SK-N-SH (cell line): Measurements from ENCODE around the gene OTOP2. TPM values are rescaled to one million over a fixed set of nuclear protein-coding genes. Genes with fewer than 3 reads are reported as not detected.

ENCODE experiments used
- CTCF ChIA-PET: fragments of 300-600, 350-600 bp; formaldehyde crosslinking; extraction: SDS; loops from one replicate; lab custom pipeline; 2021; lab: Yijun Ruan, JAX
- POLR2A ChIA-PET: fragments of 350-600 bp; sonication (Branson Sonifier 250); formaldehyde crosslinking; extraction: SDS; loops from one replicate; lab custom pipeline; 2020; ENCODE audit warnings: antibody characterized with exemption, inconsistent platforms; lab: Yijun Ruan, JAX
- DNase-seq: peaks from one replicate; pipeline ENCODE4 v3.0.0; 2012
- H2AFZ ChIP-seq: fragments of 200-600 bp; sonication (generic); 2 replicates; pipeline ENCODE4 v1.8.1; 2016; ENCODE audit warnings: antibody characterized with exemption, mild to moderate bottlenecking, low read depth
- H3F3A ChIP-seq: fragments of 200-600 bp; sonication (generic); replicated peaks from 2 replicates; pipeline ENCODE3; 2016; ENCODE audit warnings: antibody characterized with exemption, mild to moderate bottlenecking; ENCODE audit not compliant: insufficient read depth
- H3K27ac ChIP-seq, 2 experiments: fragments of 200-500 bp in 1 of 2; fragments of 200-600 bp in 1 of 2; sonication (Bioruptor generic) in 1 of 2; sonication (generic), shearing (Covaris generic) in 1 of 2; 2 replicates each; pipeline versions ENCODE4 v1.5.1 to v1.6.1; 2014 to 2016; ENCODE audit warnings: low read depth in 2 of 2, inconsistent platforms in 1 of 2, low read length in 1 of 2, mild to moderate bottlenecking in 1 of 2, mixed read lengths in 1 of 2
- H3K27me3 ChIP-seq: fragments of 200-600 bp; sonication (generic), shearing (Covaris generic); 2 replicates; pipeline ENCODE4 v1.6.1; 2016; ENCODE audit warnings: mixed run types; ENCODE audit not compliant: insufficient read depth
- H3K36me3 ChIP-seq, 2 experiments: fragments of 200-500 bp in 1 of 2; fragments of 200-600 bp in 1 of 2; sonication (Bioruptor generic) in 1 of 2; sonication (generic) in 1 of 2; replicated peaks in 1 of 2; 2 replicates each; pipeline versions ENCODE3 to v1.5.1; 2014 to 2016; ENCODE audit warnings: low read length in 1 of 2, mild to moderate bottlenecking in 1 of 2; ENCODE audit not compliant: insufficient read depth in 2 of 2, control insufficient read depth in 1 of 2
- H3K4me1 ChIP-seq, 2 experiments: fragments of 200-500 bp in 1 of 2; fragments of 200-600 bp in 1 of 2; sonication (Bioruptor generic) in 1 of 2; sonication (generic), shearing (Covaris generic) in 1 of 2; 2 replicates each; pipeline versions ENCODE4 v1.5.1 to v1.6.1; 2014 to 2016; ENCODE audit warnings: low read depth in 1 of 2, low read length in 1 of 2, mixed run types in 1 of 2; ENCODE audit not compliant: insufficient read depth in 2 of 2, control insufficient read depth in 1 of 2
- H3K4me2 ChIP-seq: fragments of 200-600 bp; sonication (generic), shearing (Covaris generic); 2 replicates; pipeline ENCODE4 v1.6.1; 2017; ENCODE audit warnings: mixed run types
- H3K4me3 ChIP-seq, 2 experiments: fragments of 200-500 bp in 1 of 2; fragments of 200-600 bp in 1 of 2; sonication (Bioruptor generic) in 1 of 2; sonication (generic), shearing (Covaris generic) in 1 of 2; 2 replicates each; pipeline versions ENCODE4 v1.5.1 to v1.8.1; 2014 to 2016; ENCODE audit warnings: low read depth in 2 of 2, inconsistent platforms in 1 of 2, low read length in 1 of 2, mild to moderate bottlenecking in 1 of 2, mixed read lengths in 1 of 2, moderate library complexity in 1 of 2
- H3K79me2 ChIP-seq: fragments of 200-600 bp; sonication (generic); 2 replicates; pipeline ENCODE4 v1.8.1; 2017; ENCODE audit warnings: mild to moderate bottlenecking; ENCODE audit not compliant: insufficient read depth
- H3K9ac ChIP-seq: fragments of 200-600 bp; sonication (generic); 2 replicates; pipeline ENCODE4 v1.6.1; 2017; ENCODE audit warnings: mixed run types
- H3K9me2 ChIP-seq: fragments of 200-600 bp; sonication (generic); 2 replicates; pipeline ENCODE4 v1.6.1; 2017; ENCODE audit warnings: mixed run types
- H3K9me3 ChIP-seq: fragments of 200-600 bp; sonication (generic); 2 replicates; pipeline ENCODE4 v1.6.1; 2017; ENCODE audit warnings: mixed run types, mild to moderate bottlenecking, moderate library complexity
- H4K20me1 ChIP-seq: fragments of 200-600 bp; sonication (generic); 2 replicates; pipeline ENCODE4 v1.6.1; 2017; ENCODE audit warnings: mild to moderate bottlenecking, mixed run types; ENCODE audit not compliant: insufficient read depth
- CHD2 ChIP-seq: fragments of 150-350 bp; IDR thresholded peaks from 2 replicates; pipeline ENCODE4 v1.6.1; 2018; ENCODE audit warnings: low read length; ENCODE audit not compliant: partially characterized antibody
- EP300 ChIP-seq, 2 experiments: IDR thresholded peaks; 2 replicates each; pipeline versions ENCODE4 v1.4.0 to v1.6.1; 2012; ENCODE audit warnings: borderline replicate concordance in 1 of 2, low read depth in 1 of 2, low read length in 1 of 2
- FOSL2 ChIP-seq: IDR thresholded peaks from 2 replicates; pipeline ENCODE4 v1.4.0; 2012; ENCODE audit warnings: low read depth, mild to moderate bottlenecking, moderate library complexity, borderline replicate concordance
- IRF3 ChIP-seq: fragments of 150-350 bp; IDR thresholded peaks from 2 replicates; pipeline ENCODE4 v1.6.1; 2016; ENCODE audit warnings: mild to moderate bottlenecking, low read depth, low read length
- JUND ChIP-seq: IDR thresholded peaks from 2 replicates; pipeline ENCODE4 v1.4.0; 2012
- NFIC ChIP-seq: IDR thresholded peaks from 2 replicates; pipeline ENCODE4 v1.4.0; 2012; ENCODE audit warnings: borderline replicate concordance
- PBX3 ChIP-seq: IDR thresholded peaks from 2 replicates; pipeline ENCODE4; 2012
- POLR2AphosphoS5 ChIP-seq: IDR thresholded peaks from 2 replicates; pipeline ENCODE4 v1.6.1; 2012; ENCODE audit warnings: low read depth, low read length
- RAD21 ChIP-seq: IDR thresholded peaks from 2 replicates; pipeline ENCODE4 v1.6.1; 2012; ENCODE audit warnings: mild to moderate bottlenecking, low read length
- TCF12 ChIP-seq: IDR thresholded peaks from 2 replicates; pipeline ENCODE4 v1.4.0; 2012
- TEAD4 ChIP-seq: IDR thresholded peaks from 2 replicates; pipeline ENCODE4 v1.4.0; 2012; ENCODE audit warnings: mild to moderate bottlenecking, borderline replicate concordance; ENCODE audit not compliant: insufficient read depth
- USF2 ChIP-seq: fragments of 150-350 bp; IDR thresholded peaks from 2 replicates; pipeline ENCODE4 v1.6.1; 2017; ENCODE audit warnings: antibody characterized with exemption, low read length, low read depth, borderline replicate concordance
- YY1 ChIP-seq: IDR thresholded peaks from 2 replicates; pipeline ENCODE4 v1.4.0; 2012; ENCODE audit warnings: low read depth, mild to moderate bottlenecking
- WGBS: methylation state at CpG from one replicate; pipeline ENCODE4 v1.1.6; 2017; ENCODE audit warnings: low lambda C conversion rate; 5-methylcytosine and 5-hydroxymethylcytosine counted together
- polyA plus RNA-seq, 3 experiments: library from polyadenylated mRNA; depleted of rRNA; stranded (reverse); fragments of >200 nt; gene quantifications; 2 replicates each; pipeline ENCODE4 v1.2.3, GENCODE V29; 2012
- TF ChIP-seq, protein P1 (sequence below): IDR thresholded peaks from 2 replicates; pipeline ENCODE4 v1.4.0; 2012; ENCODE audit warnings: low read depth, borderline replicate concordance
- TF ChIP-seq, protein P2 (sequence below): IDR thresholded peaks from 2 replicates; pipeline ENCODE4 v1.6.1; 2012; ENCODE audit warnings: mild to moderate bottlenecking, low read depth, low read length, moderate library complexity

OTOP2 gene
- polyA plus RNA-seq, 1 of the 3 experiments (the other 2 are of a cell fraction), result not detected

DNA sequence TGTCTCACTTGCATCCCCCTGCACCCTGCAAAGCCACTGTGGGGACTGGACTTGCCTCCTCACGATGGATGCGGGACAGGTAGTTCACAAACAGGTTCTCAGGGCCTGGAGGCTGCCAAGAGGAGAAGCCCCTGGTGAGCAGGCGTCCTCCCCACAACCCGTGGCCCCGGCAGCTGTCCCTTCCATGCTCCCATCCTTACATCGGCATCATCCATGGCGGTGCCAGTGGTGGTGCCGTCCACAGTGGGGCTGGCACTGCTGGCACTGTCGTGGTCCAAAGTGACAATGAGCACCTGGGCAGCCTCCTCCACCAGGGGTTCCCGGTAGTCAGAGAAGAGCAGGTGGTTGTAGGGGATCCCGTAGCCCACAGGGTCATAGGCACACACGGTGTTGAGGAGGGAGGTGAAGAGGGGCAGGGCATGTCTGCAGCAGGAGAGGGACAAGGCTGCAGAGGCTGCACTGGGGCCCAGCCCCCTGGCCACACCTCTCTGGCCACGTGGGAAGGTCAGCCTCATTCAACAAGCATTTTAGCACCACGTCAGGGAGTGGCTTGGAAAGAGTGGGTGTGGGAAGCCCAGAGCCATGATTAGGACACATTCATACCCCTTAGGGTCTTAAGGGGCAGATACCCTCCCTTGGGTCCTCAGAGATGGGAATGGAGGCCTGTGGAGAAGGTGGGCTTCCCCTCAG lies 35.9 kb downstream of the OTOP2 start:
- POLR2A ChIA-PET, result interaction anchor here (4.9 kb wide), 1 partner anchor 52 kb away, joined by 49 read pairs; the partner anchor contains the start of gene MRPL58
- 0 out of 2 replicates have a peak overlapping the region, but pooled peaks have one; percentile 2 for H2AFZ ChIP-seq

More for the DNA sequence above, 35.9 kb downstream of the OTOP2 start:
- H4K20me1 ChIP-seq, result no peaks in the 10 kb centered on the region
- H3K4me2 ChIP-seq, result no peak overlapping the region
- DNase-seq, result no peak
- H3K9me2 ChIP-seq, result no peaks in the 10 kb centered on the region
- no peak overlapping the region for H3K4me3 ChIP-seq
- CTCF ChIA-PET, result interaction anchor here (0.6 to 11.0 kb wide), 25 partner anchors 10 to 242 kb away, joined by 3 to 295 read pairs (median 18); partner anchors contain the start of genes CDR2L, HID1, KCTD2 and MRPL58
- TF ChIP-seq FOSL2, result no peak
- TF ChIP-seq PBX3, result no peak
- TF ChIP-seq TCF12, result no peak
- no peak for TF ChIP-seq JUND
- no peak for TF ChIP-seq POLR2AphosphoS5
- no peak for TF ChIP-seq RAD21
- TF ChIP-seq, protein P1, sequence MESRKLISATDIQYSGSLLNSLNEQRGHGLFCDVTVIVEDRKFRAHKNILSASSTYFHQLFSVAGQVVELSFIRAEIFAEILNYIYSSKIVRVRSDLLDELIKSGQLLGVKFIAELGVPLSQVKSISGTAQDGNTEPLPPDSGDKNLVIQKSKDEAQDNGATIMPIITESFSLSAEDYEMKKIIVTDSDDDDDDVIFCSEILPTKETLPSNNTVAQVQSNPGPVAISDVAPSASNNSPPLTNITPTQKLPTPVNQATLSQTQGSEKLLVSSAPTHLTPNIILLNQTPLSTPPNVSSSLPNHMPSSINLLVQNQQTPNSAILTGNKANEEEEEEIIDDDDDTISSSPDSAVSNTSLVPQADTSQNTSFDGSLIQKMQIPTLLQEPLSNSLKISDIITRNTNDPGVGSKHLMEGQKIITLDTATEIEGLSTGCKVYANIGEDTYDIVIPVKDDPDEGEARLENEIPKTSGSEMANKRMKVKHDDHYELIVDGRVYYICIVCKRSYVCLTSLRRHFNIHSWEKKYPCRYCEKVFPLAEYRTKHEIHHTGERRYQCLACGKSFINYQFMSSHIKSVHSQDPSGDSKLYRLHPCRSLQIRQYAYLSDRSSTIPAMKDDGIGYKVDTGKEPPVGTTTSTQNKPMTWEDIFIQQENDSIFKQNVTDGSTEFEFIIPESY, result no peak
- TF ChIP-seq EP300 (IDR thresholded peaks at IDR 0.05; ENCODE audit: borderline replicate concordance in 1 of 2, low read depth in 1 of 2, low read length in 1 of 2), result no peak
- TF ChIP-seq USF2, result no peak
- TF ChIP-seq NFIC, result no peak
- no peak for TF ChIP-seq TEAD4
- TF ChIP-seq CHD2, result no peak
- no peak for TF ChIP-seq YY1
- no peak for TF ChIP-seq IRF3
- TF ChIP-seq, protein P2, sequence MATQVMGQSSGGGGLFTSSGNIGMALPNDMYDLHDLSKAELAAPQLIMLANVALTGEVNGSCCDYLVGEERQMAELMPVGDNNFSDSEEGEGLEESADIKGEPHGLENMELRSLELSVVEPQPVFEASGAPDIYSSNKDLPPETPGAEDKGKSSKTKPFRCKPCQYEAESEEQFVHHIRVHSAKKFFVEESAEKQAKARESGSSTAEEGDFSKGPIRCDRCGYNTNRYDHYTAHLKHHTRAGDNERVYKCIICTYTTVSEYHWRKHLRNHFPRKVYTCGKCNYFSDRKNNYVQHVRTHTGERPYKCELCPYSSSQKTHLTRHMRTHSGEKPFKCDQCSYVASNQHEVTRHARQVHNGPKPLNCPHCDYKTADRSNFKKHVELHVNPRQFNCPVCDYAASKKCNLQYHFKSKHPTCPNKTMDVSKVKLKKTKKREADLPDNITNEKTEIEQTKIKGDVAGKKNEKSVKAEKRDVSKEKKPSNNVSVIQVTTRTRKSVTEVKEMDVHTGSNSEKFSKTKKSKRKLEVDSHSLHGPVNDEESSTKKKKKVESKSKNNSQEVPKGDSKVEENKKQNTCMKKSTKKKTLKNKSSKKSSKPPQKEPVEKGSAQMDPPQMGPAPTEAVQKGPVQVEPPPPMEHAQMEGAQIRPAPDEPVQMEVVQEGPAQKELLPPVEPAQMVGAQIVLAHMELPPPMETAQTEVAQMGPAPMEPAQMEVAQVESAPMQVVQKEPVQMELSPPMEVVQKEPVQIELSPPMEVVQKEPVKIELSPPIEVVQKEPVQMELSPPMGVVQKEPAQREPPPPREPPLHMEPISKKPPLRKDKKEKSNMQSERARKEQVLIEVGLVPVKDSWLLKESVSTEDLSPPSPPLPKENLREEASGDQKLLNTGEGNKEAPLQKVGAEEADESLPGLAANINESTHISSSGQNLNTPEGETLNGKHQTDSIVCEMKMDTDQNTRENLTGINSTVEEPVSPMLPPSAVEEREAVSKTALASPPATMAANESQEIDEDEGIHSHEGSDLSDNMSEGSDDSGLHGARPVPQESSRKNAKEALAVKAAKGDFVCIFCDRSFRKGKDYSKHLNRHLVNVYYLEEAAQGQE, result no peak
- 72% methylated on average over 12 of the region's 14 CpGs for WGBS
- no peaks in the 10 kb centered on the region for H3K79me2 ChIP-seq
- no peaks in the 10 kb centered on the region for H3K36me3 ChIP-seq
- no peak overlapping the region for H3K9ac ChIP-seq
- no peaks in the 10 kb centered on the region for H3F3A ChIP-seq
- no peaks in the 10 kb centered on the region for H3K9me3 ChIP-seq
- H3K27ac ChIP-seq, result no peak overlapping the region
- no peaks in the 10 kb centered on the region; the same call in 1 of the 2 replicates for H3K27me3 ChIP-seq
- H3K4me1 ChIP-seq, result no peaks in the 10 kb centered on the region; a peak in 1 of 4 replicates
